Lower lobe of right lung (tissue), 2 donors: ENCODE measurements around the gene POMT2. TPM values are rescaled to one million over a fixed set of nuclear protein-coding genes. Genes with fewer than 3 reads are reported as not detected.

Source experiments
- ATAC-seq, 2 donors: fragments of 200-7000 bp; cut with Tn5 transposase; one replicate each; pipeline ENCODE4 v1.9.1; 2020 to 2022; ENCODE audit warnings: mild to moderate bottlenecking in 2 of 2, moderate library complexity in 2 of 2
- DNase-seq: peaks from one replicate; pipeline ENCODE4 v3.0.0-alpha.2; 2020
- H3K27ac ChIP-seq: fragments of 200-600 bp; one replicate; pipeline ENCODE4 v1.8.0; 2022
- H3K27me3 ChIP-seq: fragments of 200-600 bp; one replicate; pipeline ENCODE4 v1.8.0; 2022; ENCODE audit warnings: low read depth
- H3K36me3 ChIP-seq: fragments of 200-600 bp; one replicate; pipeline ENCODE4 v1.8.0; 2022; ENCODE audit warnings: mild to moderate bottlenecking
- H3K4me1 ChIP-seq: fragments of 200-600 bp; one replicate; pipeline ENCODE4 v1.8.0; 2022
- H3K4me3 ChIP-seq: fragments of 200-600 bp; one replicate; pipeline ENCODE4 v1.8.0; 2022; ENCODE audit warnings: mild to moderate bottlenecking
- H3K9me3 ChIP-seq: fragments of 200-600 bp; one replicate; pipeline ENCODE4 v1.8.0; 2022
- CTCF ChIP-seq: fragments of 200-600 bp; IDR thresholded peaks from one replicate; pipeline ENCODE4 v1.8.0; 2022; ENCODE audit warnings: antibody characterized with exemption, mild to moderate bottlenecking
- intact Hi-C: fragments of 100-400 bp; cut with DNase I; formaldehyde crosslinking; loops from one replicate; pipeline ENCODE4 v1.11.0; 2022
- total RNA-seq: library from RNA; stranded (reverse); fragmentation: NEBNext Ultra II Directional; extraction: Animal tissue kit (Norgen Biotek cat#: 25700); gene quantifications from one replicate; pipeline ENCODE4 v1.2.1, GENCODE V29; 2021
- donor health status: DM: no; HTN: yes; CAD: no; lungs with severe emphysema.

Gene POMT2
- total RNA-seq, 1 donor from 2014 or later, result 23.5 TPM

- ATAC-seq (no peak), DNase-seq (no peak)
- Histone ChIP-seq H3K36me3 (peaks cover 54% of the 10 kb centered on the region), H3K27me3 (no peaks in the 10 kb centered on the region), H3K4me1 (no peaks in the 10 kb centered on the region), H3K27ac (no peak overlapping the region), H3K9me3 (no peaks in the 10 kb centered on the region), H3K4me3 (no peak overlapping the region)
- intact Hi-C loops, result no loop called here
- TF ChIP-seq CTCF, result no peak
These were observed 42.0 kb downstream of the POMT2 start for GRCh38 chr14:77278461-77279230.

GRCh38 chr14:77276959-77277358 lies 43.7 kb downstream of the POMT2 start:
- H3K4me3 ChIP-seq, result no peak overlapping the region
- no peaks in the 10 kb centered on the region for H3K4me1 ChIP-seq
- peak in 1 of 2 donors; percentile 28 for ATAC-seq
- intact Hi-C loops, result no loop called here
- no peaks in the 10 kb centered on the region for H3K9me3 ChIP-seq
- H3K27me3 ChIP-seq, result peaks cover 7% of the 10 kb centered on the region
- H3K36me3 ChIP-seq, result peaks cover 42% of the 10 kb centered on the region
- H3K27ac ChIP-seq, result no peak overlapping the region
- DNase-seq, result no peak
- no peak for TF ChIP-seq CTCF

GRCh38 chr14:77276295-77276935 lies 44.3 kb downstream of the POMT2 start:
- no peak for ATAC-seq
- no peak for TF ChIP-seq CTCF
- DNase-seq, result no peak
- H3K36me3 ChIP-seq, result peaks cover 42% of the 10 kb centered on the region
- H3K4me3 ChIP-seq, result no peak overlapping the region
- H3K4me1 ChIP-seq, result no peaks in the 10 kb centered on the region
- no peak overlapping the region for H3K27ac ChIP-seq
- no peaks in the 10 kb centered on the region for H3K9me3 ChIP-seq
- peaks cover 12% of the 10 kb centered on the region for H3K27me3 ChIP-seq
- intact Hi-C loops, result no loop called here

- Histone ChIP-seq H3K36me3 (peaks cover 42% of the 10 kb centered on the region), H3K27ac (no peak overlapping the region), H3K4me3 (no peak overlapping the region), H3K4me1 (no peaks in the 10 kb centered on the region), H3K9me3 (no peaks in the 10 kb centered on the region), H3K27me3 (peaks cover 20% of the 10 kb centered on the region)
- TF ChIP-seq CTCF, result no peak
- ATAC-seq, result no peak
- no peak for DNase-seq
- intact Hi-C loops, result no loop called here
These were observed 45.1 kb downstream of the POMT2 start for GRCh38 chr14:77275601-77276017.

- intact Hi-C loops, result no loop called here
- ATAC-seq, result no peak
- DNase-seq, result no peak
- peaks cover 38% of the 10 kb centered on the region for H3K36me3 ChIP-seq
- H3K27me3 ChIP-seq, result peaks cover 25% of the 10 kb centered on the region
- H3K4me3 ChIP-seq, result no peak overlapping the region
- no peaks in the 10 kb centered on the region for H3K4me1 ChIP-seq
- no peak overlapping the region for H3K27ac ChIP-seq
- no peak for TF ChIP-seq CTCF
- no peaks in the 10 kb centered on the region for H3K9me3 ChIP-seq
These were observed 45.6 kb downstream of the POMT2 start for GRCh38 chr14:77275041-77275580.
